ENCODE measurements around the gene LEMD3.

LEMD3 gene

GRCh38 chr12:65169320-65170208, at the start of gene LEMD3:
Gene LEMD3 (plus strand): TSS chr12:65169583. CDS start chr12:65169597, 14 bp downstream.
- TF ChIP-seq CTCF (IDR thresholded peaks at IDR 0.05; ENCODE audit: insufficient read depth, missing control alignments): no peak

GRCh38 chr12:65121049-65121955, 48.1 kb upstream of the LEMD3 start, which contains the start of gene WIF1:
Gene WIF1 (minus strand): TSS chr12:65121305. CDS start chr12:65121191, 114 bp downstream.
- DNase-seq (ENCODE audit: insufficient read length, low spot score): no peak
- TF ChIP-seq CTCF (IDR thresholded peaks at IDR 0.05; ENCODE audit: insufficient read depth, missing control alignments): peak; percentile 30
- no peak for FAIRE-seq

More at GRCh38 chr12:65169320-65170208, at the start of gene LEMD3:
- FAIRE-seq (no peak), DNase-seq (ENCODE audit: insufficient read length, low spot score) (peak; percentile 81)

GRCh38 chr12:65121956-65122469, 47.4 kb upstream of the LEMD3 start:
- no peak for TF ChIP-seq CTCF (IDR thresholded peaks at IDR 0.05; ENCODE audit: insufficient read depth, missing control alignments)
- DNase-seq (ENCODE audit: insufficient read length, low spot score) (no peak), FAIRE-seq (no peak)

- DNase-seq (ENCODE audit: insufficient read length, low spot score) (no peak), FAIRE-seq (no peak)
- TF ChIP-seq CTCF (IDR thresholded peaks at IDR 0.05; ENCODE audit: insufficient read depth, missing control alignments): no peak
Measured at GRCh38 chr12:65122703-65123102, 46.7 kb upstream of the LEMD3 start.

- DNase-seq (ENCODE audit: insufficient read length, low spot score): no peak
- FAIRE-seq: peak; percentile 11
- peak; percentile 66 for TF ChIP-seq CTCF (IDR thresholded peaks at IDR 0.05; ENCODE audit: insufficient read depth, missing control alignments)
Measured at GRCh38 chr12:65123435-65124063, 45.8 kb upstream of the LEMD3 start.

GRCh38 chr12:65125247-65125646, 44.1 kb upstream of the LEMD3 start:
- TF ChIP-seq CTCF (IDR thresholded peaks at IDR 0.05; ENCODE audit: insufficient read depth, missing control alignments): no peak
- FAIRE-seq: no peak
- no peak for DNase-seq (ENCODE audit: insufficient read length, low spot score)

Measured in D721Med (cell line).